ENCODE results near the gene CCL7.

- no peak for TF ChIP-seq CTCF (IDR thresholded peaks at IDR 0.05; ENCODE audit: insufficient read depth, low read depth, low read length)
- no peak for TF ChIP-seq EZH2 (IDR thresholded peaks at IDR 0.05; ENCODE audit: insufficient read depth, low read length)
Observed at GRCh38 chr17:34314279-34314678, 44.3 kb downstream of the CCL7 start.

Data from astrocyte (in vitro differentiated cells and primary cell).